GM18909 (cell line): ENCODE data around the gene GPR15LG.

Experiments
- ATAC-seq: cut with Tn5 transposase; IDR thresholded peaks from one replicate; pipeline ENCODE4 v1.9.1; 2021; ENCODE audit warnings: mild to moderate bottlenecking; ENCODE audit not compliant: unreplicated experiment, poor library complexity

GPR15LG gene

DNA sequence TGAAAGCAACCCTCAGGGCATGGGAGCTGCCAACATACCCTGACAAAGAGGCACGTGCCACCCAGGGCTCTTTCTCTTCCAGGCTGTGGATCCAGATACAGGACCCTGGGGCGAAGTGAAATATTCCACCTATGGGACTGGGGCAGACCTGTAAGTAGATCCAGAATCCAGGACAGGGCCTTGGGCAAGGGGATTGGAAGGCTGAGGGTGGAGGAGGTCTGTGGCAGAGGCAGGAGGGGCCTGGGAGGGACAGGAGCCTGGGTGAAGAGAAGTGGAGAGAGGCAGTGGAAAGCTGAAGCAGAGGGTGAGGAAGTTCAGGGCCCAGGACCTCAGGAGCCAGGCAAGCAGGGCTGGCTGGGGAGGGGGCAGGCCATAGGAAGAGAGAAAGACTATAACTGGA, 38.0 kb downstream of the GPR15LG start:
- ATAC-seq: no peak

DNA sequence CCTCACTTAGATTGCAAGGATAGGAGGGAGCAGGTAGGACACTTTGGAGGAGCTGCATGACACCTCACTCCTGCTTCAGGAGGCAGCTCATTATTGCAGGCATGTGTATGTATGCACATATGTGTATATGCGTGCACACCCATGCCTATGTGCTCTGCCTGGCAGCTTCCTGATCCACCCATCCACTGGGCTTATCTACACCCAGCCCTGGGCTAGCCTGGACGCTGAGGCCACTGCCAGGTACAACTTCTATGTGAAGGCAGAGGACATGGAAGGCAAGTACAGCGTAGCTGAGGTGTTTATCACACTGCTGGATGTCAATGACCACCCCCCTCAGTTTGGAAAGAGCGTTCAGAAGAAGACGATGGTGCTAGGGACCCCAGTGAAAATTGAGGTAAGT, 38.4 kb downstream of the GPR15LG start:
- ATAC-seq: no peak

DNA sequence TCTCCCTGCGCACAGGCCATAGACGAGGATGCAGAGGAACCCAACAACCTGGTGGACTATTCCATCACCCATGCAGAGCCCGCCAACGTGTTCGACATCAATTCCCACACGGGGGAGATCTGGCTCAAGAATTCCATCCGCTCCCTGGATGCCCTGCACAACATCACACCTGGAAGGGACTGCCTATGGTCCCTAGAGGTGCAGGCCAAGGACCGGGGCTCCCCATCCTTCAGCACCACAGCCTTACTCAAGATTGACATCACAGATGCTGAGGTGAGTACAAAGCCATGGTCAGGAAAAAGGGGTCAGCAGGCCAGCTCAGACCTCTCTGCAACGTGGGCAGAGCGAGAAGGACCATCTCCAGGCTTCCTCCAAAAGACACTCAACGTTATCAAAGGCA, 39.5 kb downstream of the GPR15LG start:
- no peak for ATAC-seq

DNA sequence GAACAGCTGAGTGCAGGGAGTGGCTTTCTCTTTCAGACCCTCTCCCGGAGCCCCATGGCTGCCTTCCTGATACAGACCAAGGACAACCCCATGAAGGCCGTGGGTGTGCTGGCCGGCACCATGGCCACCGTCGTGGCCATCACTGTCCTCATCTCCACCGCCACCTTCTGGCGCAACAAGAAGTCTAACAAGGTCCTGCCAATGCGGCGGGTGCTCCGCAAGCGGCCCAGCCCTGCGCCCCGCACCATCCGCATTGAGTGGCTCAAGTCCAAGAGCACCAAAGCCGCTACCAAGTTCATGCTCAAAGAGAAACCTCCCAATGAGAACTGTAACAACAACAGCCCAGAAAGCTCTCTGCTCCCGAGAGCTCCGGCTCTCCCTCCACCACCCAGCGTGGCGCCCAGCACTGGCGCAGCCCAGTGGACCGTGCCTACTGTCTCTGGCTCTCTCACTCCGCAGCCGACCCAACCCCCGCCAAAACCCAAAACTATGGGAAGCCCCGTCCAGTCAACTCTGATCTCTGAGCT, 40.5 kb downstream of the GPR15LG start:
- no peak for ATAC-seq

DNA sequence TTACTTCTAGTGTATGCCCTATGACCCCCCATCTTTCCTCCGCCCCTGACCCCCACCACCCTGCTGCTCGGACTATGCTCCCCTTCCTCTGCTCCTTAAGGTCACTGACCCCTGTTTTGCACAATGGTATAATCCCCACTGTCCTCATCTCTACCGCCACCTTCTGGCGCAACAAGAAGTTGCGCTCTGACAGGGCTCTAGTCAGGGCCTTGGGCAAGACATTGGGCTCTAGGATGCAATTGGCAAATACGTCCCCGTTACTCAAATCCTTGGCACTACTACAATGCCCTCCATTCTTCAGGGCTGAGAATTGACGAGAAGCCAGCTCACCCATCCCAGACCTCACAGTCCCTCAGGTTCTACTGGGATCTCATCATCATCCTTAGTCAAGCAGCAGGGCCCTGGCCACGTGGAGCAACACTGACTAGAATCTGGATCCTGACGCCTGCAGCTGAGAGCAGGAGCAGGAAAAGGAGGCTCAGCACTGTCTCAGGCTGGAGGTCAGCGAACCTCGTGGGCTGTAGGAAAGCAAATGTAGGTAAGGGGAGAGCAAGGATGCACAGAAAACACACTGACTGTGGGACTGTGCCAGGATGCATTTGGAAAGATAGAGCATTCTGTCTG, 41.1 kb downstream of the GPR15LG start:
- ATAC-seq: peak; percentile 82

DNA sequence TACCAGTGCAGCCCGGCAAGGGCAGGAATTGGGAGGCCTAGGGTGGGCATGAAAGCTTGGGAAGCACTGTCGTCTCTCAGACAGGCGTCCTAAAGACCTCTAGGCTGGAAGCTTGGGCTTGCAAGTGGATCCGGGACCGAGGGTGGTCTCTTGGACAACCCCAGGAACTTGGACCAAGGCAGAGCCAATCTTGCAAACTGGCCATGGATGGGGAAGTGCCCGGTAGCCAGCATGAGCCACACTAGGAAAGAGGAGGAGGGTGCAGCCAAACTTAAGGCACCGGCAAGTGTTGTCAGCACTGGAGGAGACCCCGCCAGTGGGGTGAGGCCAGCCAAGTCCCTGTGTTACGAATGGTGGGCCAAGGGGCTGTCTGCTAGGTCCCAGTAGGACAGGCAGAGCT, 43.2 kb downstream of the GPR15LG start:
- no peak for ATAC-seq

DNA sequence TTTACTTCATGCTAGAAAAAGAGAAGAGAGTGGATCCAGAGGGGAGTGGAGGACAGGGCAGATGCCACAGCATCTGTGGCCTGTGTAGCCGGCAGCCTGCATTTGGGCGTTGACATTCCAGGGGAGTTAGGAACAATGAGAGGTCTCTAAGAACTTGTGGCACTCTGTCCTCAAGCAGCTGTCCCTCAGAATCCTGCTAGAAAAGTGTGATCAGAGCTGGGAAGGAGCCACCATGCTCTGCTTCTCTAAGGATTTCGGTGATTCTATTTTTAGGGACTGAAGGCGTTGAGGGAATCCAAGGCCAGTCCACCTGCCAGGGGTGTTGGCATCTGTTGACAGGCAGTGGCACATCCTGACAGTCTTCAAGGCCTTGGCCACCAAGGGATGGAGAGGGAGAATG, 44.1 kb downstream of the GPR15LG start:
- ATAC-seq: no peak

DNA sequence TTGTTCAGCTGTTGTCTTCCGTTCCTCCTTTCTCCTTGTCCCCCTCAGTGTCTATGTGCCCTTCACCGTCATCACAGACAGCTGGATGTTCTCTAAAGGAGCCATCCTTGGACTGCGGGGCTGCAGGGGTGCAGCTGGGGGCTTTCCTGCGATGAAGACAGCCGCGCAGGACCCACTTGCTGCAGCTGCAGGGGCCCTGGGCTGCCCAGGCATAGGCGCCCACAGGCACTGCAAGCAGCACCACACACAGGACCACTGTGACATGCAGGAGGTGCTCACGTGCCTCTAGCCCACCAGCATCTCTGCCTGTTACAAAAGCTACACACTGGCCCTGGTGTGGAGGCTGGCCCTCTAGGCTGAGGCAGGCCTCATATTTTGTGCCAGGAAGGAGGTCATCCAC, 48.3 kb downstream of the GPR15LG start:
- no peak for ATAC-seq

DNA sequence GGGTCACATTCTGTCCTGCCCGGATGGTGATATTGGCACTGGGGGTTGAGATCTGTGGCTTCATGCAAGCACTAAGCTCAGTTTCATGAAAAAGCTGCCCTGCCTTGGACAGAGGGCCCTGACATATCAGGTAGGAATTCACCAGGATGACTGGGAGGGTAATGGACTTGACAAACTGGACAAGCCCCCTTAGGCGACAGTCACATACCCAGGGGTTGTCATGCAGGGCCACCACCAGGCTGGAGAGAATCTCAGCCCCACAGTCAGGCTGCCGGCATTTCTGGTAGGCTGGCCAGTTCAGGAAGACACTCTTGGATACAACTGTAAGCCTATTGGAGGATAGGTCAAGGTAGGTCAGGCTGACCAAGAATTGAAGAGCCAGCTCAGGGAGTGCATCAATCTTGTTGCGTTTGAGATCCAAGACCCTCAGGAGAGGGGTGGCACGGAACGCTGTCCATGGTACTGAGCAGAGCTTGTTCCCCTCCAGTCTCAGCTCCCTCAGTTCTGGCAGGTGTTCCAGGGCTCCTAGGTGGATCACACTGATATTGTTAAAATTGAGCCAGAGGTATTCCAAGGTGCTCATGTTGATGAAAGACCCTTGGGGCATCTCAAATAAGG, 50.9 kb downstream of the GPR15LG start:
- ATAC-seq: no peak

DNA sequence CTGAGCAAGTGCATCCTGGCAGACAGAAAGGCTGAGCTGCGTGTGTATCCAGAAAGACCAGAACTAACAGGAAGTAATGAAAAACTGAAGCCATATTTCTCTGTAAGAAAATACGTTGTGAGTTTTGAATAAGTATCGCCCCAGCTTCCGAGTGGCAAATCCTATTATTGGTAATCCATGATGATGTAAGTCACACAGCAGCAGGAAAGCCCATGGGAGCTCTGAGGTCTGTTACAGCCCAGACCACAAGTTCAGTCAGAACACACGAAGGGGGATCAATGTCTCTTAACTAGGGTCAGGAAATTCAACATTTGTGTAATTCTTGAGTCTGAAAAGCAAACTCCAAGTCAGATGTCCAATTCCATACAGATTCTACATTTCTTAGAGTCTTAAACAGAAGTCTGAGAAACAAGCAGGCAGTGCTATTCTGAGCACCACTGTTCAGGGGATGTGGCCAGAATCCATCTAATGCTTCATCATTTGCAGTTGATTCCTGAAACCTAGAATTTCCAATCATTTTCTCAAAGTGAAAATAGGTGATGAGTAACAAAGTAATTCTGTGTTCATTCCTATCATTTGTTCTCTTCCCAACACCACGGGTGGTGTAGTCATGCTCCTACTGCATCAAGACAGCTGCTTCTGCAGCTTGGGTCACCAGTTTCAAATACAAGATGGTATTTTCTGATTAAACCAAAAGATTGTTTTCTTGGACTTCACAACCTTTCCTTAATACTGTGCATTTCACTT, 52.0 kb downstream of the GPR15LG start, which contains the start of gene LRIT2:
LRIT2 (minus strand) TSS at position 118 of the 747 bp plus-strand sequence; CDS start at position 94, 24 bp downstream.
- ATAC-seq: no peak

DNA sequence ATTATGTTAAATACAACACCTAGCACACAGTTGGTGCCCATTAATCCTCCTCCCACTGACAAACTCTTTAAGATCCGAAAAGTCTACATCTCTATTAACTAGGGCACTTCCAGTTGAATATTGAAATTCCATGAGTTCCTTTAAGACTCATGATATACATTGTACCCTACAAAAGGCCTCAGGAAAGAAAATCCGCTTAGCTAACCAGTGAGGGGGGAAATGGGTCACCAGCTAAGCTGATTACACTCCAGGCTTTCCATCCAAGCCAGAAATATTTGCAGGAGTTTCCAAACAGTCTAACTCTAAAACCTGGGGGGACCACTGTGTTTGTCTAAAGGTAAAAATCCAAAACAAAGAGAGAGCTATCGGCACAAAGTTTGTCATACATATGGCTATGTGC, 53.0 kb downstream of the GPR15LG start:
- ATAC-seq: no peak

DNA sequence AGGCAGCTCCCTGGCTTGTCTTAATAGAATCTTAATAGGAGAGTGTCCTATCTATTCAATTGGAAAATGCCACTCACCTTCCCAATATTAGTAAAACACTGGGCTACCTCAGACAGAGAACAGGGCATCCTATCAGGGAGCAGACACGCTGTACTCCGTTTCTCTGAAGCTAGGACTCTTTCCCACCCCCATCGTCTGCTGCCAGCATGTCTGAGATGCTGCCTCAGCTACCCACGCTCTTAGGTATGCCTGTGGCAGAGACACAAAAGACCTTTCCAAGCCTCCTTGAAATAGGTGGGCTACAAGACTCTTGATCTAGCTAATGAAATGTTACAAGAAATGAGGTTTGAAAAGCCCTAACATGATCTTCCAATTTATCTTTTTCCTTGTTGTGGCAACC, 54.2 kb downstream of the GPR15LG start:
- ATAC-seq: no peak

DNA sequence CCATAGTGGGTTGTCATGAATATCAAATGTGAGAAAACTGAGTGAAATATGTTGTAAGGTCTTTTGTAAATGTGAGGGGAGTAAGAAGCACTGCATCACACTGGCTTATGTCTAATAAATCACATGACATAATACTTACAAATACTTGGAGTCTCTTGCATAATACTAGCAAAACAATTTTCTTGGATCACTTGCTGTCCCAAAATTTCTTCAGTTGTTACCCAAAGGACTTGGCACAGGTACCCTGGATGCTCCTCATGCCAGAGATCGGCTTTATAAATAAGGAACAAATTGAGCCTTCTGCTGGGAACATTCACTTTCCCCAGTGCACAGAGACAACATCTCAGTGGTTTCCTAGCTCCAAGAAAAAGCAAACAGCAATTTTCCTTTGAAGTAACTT, 56.8 kb downstream of the GPR15LG start:
- ATAC-seq: no peak

DNA sequence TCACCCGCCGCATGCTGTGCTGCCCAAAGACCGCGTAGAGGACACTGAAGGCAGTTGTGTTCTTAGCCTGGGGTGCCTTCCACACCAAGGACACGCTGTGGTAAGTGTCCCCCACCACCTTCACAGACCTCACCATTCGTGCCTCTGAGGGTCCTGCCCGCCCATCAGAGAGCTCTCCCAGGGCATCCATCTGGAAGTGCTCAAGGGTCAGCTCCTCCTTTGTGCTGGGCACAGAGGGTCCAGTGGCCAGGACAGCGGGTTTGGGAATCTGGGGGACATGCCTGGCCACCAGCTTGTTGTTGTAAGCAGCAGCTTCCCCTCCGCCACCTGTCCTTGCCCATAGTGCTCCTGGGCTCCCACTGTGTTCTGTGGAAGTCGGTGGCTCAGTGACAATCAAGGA, 58.8 kb downstream of the GPR15LG start:
- no peak for ATAC-seq

DNA sequence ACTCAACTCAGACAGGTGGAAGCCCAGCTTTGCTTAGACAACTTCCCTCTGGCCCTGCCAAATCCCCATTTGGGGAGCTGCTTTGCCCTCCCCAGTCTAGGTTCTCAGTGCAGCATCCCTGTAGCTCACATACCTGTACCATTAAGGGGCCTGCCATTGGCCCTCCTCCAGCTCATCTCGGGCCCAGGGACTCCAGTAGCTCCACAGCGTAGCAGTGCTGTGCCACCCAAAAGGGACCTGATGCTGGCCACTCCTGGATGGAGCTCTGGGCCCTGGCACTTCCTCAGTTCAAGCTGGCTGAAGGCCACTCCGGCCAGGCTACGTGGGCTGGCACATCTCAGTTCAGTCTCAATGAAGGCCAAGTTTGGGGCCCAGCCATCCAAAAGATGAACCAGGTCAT, 60.3 kb downstream of the GPR15LG start:
- no peak for ATAC-seq

DNA sequence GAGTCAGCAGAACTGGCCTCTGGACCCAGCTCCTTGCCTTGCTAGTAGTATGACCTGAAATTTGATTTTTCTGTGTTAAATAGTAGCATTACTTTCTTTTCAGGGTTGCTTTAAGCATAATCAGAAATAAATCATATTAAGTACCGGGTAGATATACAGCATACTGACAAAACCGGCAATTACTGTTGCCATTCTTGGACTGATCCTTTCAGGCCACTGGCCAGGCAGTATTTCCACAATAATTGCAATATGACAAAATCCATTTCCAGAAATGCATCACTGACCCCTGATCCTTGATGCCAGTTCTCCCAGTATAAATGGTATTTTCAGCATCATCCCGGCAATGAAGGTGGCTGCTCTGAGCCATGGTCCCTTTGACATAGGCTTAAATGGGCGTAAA, 60.9 kb downstream of the GPR15LG start:
- no peak for ATAC-seq
